Measurements from ENCODE around the gene KRTAP5-6. TPM values are rescaled to one million over a fixed set of nuclear protein-coding genes. Genes with fewer than 3 reads are reported as not detected.
"Not testable (repeated sequence)": the region's sequence is repeated elsewhere in the genome, so short reads cannot be mapped to it uniquely, and the experiment has no call there.

The KRTAP5-6 gene
- total RNA-seq, 1 experiment from 2014 or later: not detected

GRCh38 chr11:1689250-1690166, 7.5 kb upstream of the KRTAP5-6 start:
- ATAC-seq; H3K9me3 ChIP-seq (ENCODE audit: control insufficient read depth in 1 of 2, insufficient read depth in 1 of 2, low read depth in 1 of 2, low read length in 2 of 2); RAD21 ChIA-PET (ENCODE audit: low non-redundant PET in 1 of 2, low total read pairs in 2 of 2, uncharacterized antibody in 2 of 2, unreplicated experiment in 2 of 2); H3K4me3 ChIP-seq (replicated peaks in 1 of 2; ENCODE audit: low read depth in 1 of 2, low read length in 2 of 2); H3K4me2 ChIP-seq (ENCODE audit: low read length); BruUV-seq (replicated peaks); H3K9ac ChIP-seq (ENCODE audit: low read length); H2AFZ ChIP-seq (ENCODE audit: low read depth, low read length, poor library complexity, severe bottlenecking); H3K36me3 ChIP-seq (ENCODE audit: control insufficient read depth in 1 of 2, insufficient read depth in 2 of 2, low read length in 2 of 2); H3K9me2 ChIP-seq (ENCODE audit: insufficient read depth); H3K27me3 ChIP-seq (ENCODE audit: insufficient read depth, low read length); H3K27ac ChIP-seq (ENCODE audit: low read depth, low read length); H4K20me1 ChIP-seq (ENCODE audit: insufficient read depth); H3K79me2 ChIP-seq (ENCODE audit: insufficient read depth, low read length); CTCF ChIA-PET; DNase-seq (ENCODE audit: low read depth, low spot score); intact Hi-C loops (cut with micrococcal nuclease): not testable (repeated sequence)
- peaks cover 0 to 12% of the 10 kb centered on the region in 2 experiments; a peak in 2 of 4 replicates for H3K4me1 ChIP-seq (ENCODE audit: control insufficient read depth in 1 of 2, insufficient read depth in 2 of 2, low read length in 2 of 2)
- POLR2A ChIA-PET: interaction anchor here (0.6 kb wide), 1 partner anchor 144 kb away, joined by 3 read pairs; no protein-coding TSS in a partner anchor

GRCh38 chr11:1690167-1691025, 6.6 kb upstream of the KRTAP5-6 start:
- intact Hi-C loops (cut with micrococcal nuclease): no loop called here
- H3K9me2 ChIP-seq (ENCODE audit: insufficient read depth): no peaks in the 10 kb centered on the region
- no peaks in the 10 kb centered on the region for H4K20me1 ChIP-seq (ENCODE audit: insufficient read depth)
- no peak for DNase-seq (ENCODE audit: low read depth, low spot score)
- H3K9ac ChIP-seq (ENCODE audit: low read length): no peak overlapping the region
- H3K79me2 ChIP-seq (ENCODE audit: insufficient read depth, low read length): no peaks in the 10 kb centered on the region
- no peaks in the 10 kb centered on the region for H3K36me3 ChIP-seq (ENCODE audit: control insufficient read depth in 1 of 2, insufficient read depth in 2 of 2, low read length in 2 of 2)
- ATAC-seq: no peak
- RAD21 ChIA-PET (ENCODE audit: low non-redundant PET in 1 of 2, low total read pairs in 2 of 2, uncharacterized antibody in 2 of 2, unreplicated experiment in 2 of 2): no interaction called here
- CTCF ChIA-PET: interaction anchor here (5.5 kb wide), 1 partner anchor 143 kb away, joined by 259 read pairs; the partner anchor contains the start of gene SYT8
- H3K4me3 ChIP-seq (replicated peaks in 1 of 2; ENCODE audit: low read depth in 1 of 2, low read length in 2 of 2): no peak overlapping the region
- no peaks in the 10 kb centered on the region for H3K27me3 ChIP-seq (ENCODE audit: insufficient read depth, low read length)
- no peak overlapping the region for H3K27ac ChIP-seq (ENCODE audit: low read depth, low read length)
- BruUV-seq (replicated peaks): no TSS peak
- no peak overlapping the region for H3K4me2 ChIP-seq (ENCODE audit: low read length)
- no peak overlapping the region for H2AFZ ChIP-seq (ENCODE audit: low read depth, low read length, poor library complexity, severe bottlenecking)
- POLR2A ChIA-PET: no interaction called here
- peaks cover 0 to 12% of the 10 kb centered on the region in 2 experiments; a peak in 2 of 4 replicates for H3K4me1 ChIP-seq (ENCODE audit: control insufficient read depth in 1 of 2, insufficient read depth in 2 of 2, low read length in 2 of 2)
- no peaks in the 10 kb centered on the region for H3K9me3 ChIP-seq (ENCODE audit: control insufficient read depth in 1 of 2, insufficient read depth in 1 of 2, low read depth in 1 of 2, low read length in 2 of 2)
- TF ChIP-seq CTCF (IDR thresholded peaks at IDR 0.05 in 2 of 3, conservative IDR thresholded peaks at IDR 0.05 in 1 of 3; ENCODE audit: borderline replicate concordance in 1 of 3, insufficient read depth in 1 of 3, low read depth in 2 of 3, low read length in 2 of 3) (no peak), CEBPB (IDR thresholded peaks at IDR 0.05; ENCODE audit: low read depth) (no peak), MAX (IDR thresholded peaks at IDR 0.05) (no peak), POLR2A (IDR thresholded peaks at IDR 0.05; ENCODE audit: borderline replicate concordance, extremely low read depth, insufficient read depth, insufficient read length) (no peak), YY1 (IDR thresholded peaks at IDR 0.05; ENCODE audit: extremely low read depth, insufficient replicate concordance, low read depth, low read length) (no peak), EZH2phosphoT487 (IDR thresholded peaks at IDR 0.05; ENCODE audit: borderline replicate concordance) (no peak), EGR1 (IDR thresholded peaks at IDR 0.05; ENCODE audit: low read depth) (no peak), ZNF274 (IDR thresholded peaks at IDR 0.05; ENCODE audit: low read depth, low read length) (no peak), TCF7L2 (IDR thresholded peaks at IDR 0.05; ENCODE audit: borderline replicate concordance, extremely low read depth, insufficient read depth, insufficient read length) (no peak), ZBTB33 (IDR thresholded peaks at IDR 0.05; ENCODE audit: extremely low read depth, insufficient replicate concordance, low read length) (no peak), SRF (IDR thresholded peaks at IDR 0.05; ENCODE audit: low read depth) (no peak), RAD21 (IDR thresholded peaks at IDR 0.05; ENCODE audit: low read depth) (no peak)
